Activated T-helper 1 cell treated with Interleukin-2 at 50 U/mL for 16 hours (primary cell): ENCODE data around the gene MYCL.

Experiments used
- DNase-seq: peaks from one replicate; pipeline ENCODE4 v3.0.0-alpha.2; 2020; ENCODE audit warnings: low read depth

Gene MYCL

DNA sequence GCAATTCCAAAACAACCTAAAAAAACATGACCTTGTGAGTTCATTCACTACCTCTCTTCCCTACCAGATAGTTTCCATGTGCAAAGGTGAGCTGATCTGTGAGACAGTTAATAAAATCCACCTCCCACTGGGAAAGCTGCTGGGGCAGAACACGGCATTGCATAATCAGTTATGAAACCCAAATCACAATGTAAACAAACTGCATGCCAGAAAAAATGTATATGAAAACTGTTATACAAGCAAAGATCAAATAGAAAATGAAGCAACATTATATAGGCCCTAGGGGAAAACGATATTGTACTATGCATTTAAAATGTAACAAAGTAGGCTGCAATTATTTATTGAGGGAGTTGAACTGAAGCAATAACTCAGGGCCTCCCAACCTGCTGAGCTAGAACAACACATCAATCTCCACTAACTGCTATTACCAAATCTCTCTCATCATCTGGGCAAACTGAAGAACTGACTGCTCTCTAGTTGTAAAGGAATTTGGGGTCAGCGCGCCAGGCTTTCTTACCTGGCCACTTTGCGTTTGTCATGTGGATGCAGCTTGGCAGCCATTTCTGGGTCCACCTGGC, 49.4 kb downstream of the MYCL start:
- DNase-seq = no peak

DNA sequence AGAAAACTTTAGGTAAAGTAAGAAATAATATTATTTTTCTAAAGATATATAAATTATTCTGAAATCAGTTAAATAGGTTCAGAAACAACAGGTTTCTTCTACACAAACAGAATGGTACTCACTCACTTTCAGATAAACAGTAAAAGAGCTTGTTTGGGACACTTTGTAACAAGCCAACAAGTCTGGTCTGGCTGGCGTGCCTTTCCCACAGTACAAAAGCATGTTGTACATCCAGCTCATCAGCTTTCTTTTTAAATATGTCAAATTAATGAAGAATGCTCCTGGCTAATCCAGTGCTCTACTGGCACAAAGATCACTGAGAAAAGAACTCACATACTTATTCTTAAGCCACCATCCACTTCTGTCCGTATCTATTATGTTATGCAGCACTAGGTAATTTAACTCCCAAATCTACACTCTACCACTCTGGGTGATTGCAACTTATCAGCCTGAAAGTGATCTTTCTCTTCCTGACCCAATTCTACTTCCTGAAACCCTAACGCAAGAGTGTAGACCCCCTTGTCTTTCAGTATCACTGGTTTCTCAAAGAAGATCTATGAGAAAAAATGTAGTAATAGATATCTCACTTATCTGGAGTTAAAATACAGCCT, 51.0 kb downstream of the MYCL start:
- DNase-seq = no peak

DNA sequence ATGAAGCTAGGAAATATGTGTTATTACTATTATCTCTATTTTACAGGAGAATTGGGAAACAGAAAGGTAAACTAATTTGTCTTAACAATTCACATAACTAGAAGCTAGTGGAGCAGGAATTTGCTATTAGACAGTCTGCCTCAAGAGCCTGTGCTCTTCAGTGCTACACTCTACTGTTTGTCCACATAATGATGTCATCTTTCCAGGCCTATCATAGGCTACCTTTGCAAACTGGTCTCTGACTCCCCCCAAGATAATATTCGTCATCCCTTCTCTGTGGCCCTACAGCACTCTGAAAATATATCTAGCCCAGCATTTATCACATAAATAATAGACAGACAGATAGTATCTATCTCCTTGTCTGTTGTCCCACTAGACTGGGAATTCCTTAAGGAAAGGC, 52.5 kb downstream of the MYCL start:
- no peak for DNase-seq

DNA sequence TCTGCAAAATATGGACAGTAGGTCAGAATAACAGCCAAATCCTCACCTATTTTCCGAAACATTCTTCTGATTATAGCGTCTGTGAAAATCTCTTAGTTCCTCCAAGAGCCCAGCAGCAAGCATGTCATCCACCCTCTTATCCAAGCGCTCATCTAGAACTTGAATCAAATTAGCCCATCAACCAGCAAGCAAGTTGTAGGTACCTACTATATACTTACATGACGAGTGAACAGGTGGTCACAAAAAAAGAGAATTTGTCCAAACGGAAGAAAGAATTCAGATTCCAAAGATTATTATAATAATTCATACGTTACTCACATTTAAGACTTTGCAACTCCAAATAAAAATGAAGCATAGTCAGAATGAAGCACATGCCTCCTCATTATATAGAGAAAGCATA, 53.8 kb downstream of the MYCL start:
- DNase-seq = no peak

DNA sequence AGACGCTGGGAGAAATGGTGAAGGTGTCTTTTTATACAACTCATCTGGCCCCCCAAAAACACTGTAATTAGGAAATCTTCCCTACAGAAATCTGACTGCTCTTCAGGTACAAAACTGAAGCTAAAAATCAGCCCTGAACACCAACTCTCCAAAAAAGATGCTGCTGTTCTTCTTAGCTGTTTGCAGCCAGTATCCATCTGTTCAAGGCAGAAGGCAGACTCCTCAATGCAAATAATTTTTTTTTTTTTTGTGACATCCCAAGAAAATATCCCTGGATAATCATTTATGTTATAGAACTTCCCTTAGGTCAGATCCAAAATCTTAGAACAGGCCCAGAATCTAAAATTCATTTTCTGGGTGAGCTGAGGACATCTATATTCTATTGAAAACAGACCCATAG, 54.9 kb downstream of the MYCL start:
- no peak for DNase-seq

DNA sequence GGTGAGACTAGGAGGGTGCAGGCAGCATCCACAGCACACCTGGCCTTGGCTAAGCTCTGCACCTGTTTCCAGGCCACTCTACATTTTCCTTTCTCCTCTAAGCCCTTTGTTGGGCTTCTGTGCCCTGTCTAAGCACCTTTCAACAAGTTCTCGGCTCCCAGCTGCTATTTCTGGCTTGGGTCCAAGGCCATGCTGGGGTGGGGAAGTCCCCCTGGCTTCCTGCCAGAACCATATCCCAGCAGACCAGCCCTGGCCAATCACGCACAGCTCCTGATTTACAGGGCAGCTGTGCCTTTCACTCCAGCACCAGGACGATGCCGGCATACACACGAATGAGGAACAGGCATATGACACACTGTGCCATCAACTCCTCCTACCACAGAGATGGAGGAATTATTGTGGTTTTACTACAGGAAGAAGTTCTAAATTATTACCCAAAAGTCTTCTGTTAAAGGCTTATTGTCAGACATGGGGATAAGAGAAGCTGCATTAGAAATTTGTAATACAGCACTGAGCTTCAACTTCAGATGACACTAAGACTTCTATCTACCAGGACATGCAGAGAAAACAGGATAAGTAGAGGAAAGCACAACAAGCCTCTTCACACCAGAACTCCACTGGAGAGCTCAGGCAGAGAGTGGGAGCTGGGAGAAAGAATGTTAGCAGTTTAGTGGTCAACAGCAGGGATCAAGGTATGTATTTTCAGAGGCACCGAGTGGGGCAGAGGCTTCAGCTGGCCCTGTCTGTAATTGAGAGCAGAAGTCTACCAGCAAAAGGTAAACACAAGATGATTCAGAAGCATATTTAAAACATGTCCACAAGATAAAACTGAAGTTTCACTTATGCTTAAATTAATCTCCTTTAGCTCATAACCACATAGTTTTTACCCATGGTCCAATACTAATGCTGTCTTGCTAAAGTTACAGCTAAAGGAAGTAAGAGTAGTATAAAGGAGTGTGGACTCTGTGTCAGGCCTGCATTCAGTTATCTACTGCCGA, 55.8 kb downstream of the MYCL start:
- peak; percentile 67 for DNase-seq
